Measurements from ENCODE around the gene CTXND2. TPM values are rescaled to one million over a fixed set of nuclear protein-coding genes. Genes with fewer than 3 reads are reported as not detected.
"Not testable (repeated sequence)": the region's sequence is repeated elsewhere in the genome, so short reads cannot be mapped to it uniquely, and the experiment has no call there.

The CTXND2 gene
- total RNA-seq, 1 donor from 2014 or later: not detected

- Histone ChIP-seq H3K4me3 (ENCODE audit: low read depth, low read length) (no peak overlapping the region), H3K36me3 (ENCODE audit: control insufficient read depth, insufficient read depth, low read length) (no peaks in the 10 kb centered on the region), H3K27me3 (ENCODE audit: control insufficient read depth, insufficient read depth, low read length) (no peaks in the 10 kb centered on the region)
- DNase-seq (ENCODE audit: low read depth): no peak
- TF ChIP-seq CTCF (IDR thresholded peaks at IDR 0.05; ENCODE audit: insufficient read depth, low read length, poor library complexity, severe bottlenecking): no peak
Measured at GRCh38 chr1:150873521-150873920, 13.4 kb upstream of the CTXND2 start.

DNA sequence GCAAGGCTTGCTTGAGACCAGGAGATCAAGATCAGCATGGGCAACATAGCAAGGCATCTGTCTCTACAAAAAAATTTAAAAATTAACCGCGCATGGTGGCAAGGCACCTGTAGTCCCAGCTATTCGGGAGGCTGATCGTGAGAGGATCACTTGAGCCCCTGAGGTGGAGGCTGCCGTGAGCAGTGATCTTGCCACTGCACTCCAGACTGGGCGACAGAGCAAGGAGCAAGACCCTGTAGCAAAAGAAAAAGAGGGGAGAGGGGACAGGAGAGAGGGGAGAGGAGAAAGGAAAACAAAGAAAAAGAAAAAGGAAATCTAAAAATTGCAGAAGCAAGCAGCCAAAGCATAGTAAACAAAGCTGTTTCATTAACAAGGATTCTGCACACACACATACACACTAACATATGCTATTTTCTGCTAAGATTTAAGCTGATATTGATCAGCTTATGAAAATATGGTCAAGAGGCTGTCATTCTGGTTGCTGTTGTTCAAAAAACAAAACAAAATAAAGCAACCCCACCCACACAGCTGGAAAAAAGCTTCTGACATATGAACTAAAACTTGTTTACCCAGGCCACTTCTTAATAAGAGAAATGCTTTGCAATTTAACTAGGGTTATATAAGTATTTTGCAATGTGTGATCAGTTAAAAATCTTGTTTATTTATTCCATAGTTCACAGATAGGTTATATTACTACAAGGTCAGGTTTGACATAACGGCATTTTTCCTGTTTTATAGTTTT lies 12.3 kb upstream of the CTXND2 start:
- peak overlapping the region; percentile 88 for H3K4me3 ChIP-seq (ENCODE audit: low read depth, low read length)
- DNase-seq (ENCODE audit: low read depth): no peak
- no peaks in the 10 kb centered on the region for H3K27me3 ChIP-seq (ENCODE audit: control insufficient read depth, insufficient read depth, low read length)
- no peaks in the 10 kb centered on the region for H3K36me3 ChIP-seq (ENCODE audit: control insufficient read depth, insufficient read depth, low read length)
- TF ChIP-seq CTCF (IDR thresholded peaks at IDR 0.05; ENCODE audit: insufficient read depth, low read length, poor library complexity, severe bottlenecking): no peak

DNA sequence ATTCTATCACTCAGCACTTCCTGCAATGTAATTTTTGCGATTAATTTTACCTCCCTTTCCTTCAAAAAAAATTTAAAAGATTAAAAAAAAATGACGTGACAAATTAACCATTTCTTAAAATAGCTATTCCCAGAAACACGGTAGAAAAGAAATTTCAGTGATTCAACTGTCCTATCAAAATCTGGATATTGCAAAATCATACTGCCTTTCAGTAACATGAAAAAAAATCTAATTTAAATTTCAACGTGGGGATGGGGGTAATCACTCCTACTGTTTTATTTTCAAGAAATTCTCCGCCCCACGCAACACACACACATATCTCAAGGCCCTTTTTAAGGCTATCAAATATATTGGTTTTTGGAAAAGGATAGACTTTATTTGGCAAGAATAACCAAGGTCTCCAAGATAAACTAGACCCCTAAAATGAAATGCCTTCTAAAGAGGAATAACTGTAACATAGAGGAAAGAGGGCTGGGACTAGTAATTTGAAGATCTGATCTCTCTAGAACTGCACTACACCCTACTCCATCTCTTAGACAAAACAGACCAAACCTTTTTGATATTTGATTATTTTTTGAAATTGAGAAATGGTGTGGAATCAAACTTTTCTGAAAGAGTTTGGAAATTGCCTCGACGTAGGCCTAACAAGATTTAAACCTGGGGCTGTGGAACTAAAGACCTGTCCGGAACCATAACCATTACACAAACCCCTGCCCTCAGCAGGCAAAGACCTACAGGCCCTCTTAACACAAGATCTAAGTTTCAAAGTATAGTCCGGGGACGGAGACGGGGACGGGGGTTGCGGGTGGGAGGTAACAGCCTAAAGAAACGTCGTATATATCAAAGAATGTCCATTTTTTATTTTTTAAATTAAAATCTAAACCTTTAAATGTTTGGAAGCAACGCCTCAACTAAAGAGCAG lies 11.5 kb upstream of the CTXND2 start:
- Histone ChIP-seq H3K36me3 (ENCODE audit: control insufficient read depth, insufficient read depth, low read length) (no peaks in the 10 kb centered on the region), H3K27me3 (ENCODE audit: control insufficient read depth, insufficient read depth, low read length) (no peaks in the 10 kb centered on the region), H3K4me3 (ENCODE audit: low read depth, low read length) (peak overlapping the region; percentile 88)
- no peak for TF ChIP-seq CTCF (IDR thresholded peaks at IDR 0.05; ENCODE audit: insufficient read depth, low read length, poor library complexity, severe bottlenecking)
- DNase-seq (ENCODE audit: low read depth): no peak

DNA sequence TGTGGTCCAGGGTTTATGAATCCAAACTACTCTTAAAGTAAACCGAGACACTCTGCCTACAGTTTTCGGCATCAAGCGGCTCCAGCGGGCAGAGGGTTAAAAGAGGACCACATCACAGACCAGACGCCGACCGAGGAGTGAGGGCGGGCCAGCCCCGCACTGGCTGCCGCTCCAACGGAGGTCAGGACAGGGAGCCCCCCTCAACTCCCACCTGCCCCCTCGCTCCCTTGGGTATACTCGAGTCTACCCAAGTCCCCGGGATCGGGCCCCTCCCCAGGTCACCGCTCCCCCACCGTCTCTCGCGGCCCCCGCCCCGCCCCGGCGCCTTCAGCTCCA lies 10.8 kb upstream of the CTXND2 start:
- peak overlapping the region; percentile 88 for H3K4me3 ChIP-seq (ENCODE audit: low read depth, low read length)
- peak; percentile 9 for DNase-seq (ENCODE audit: low read depth)
- TF ChIP-seq CTCF (IDR thresholded peaks at IDR 0.05; ENCODE audit: insufficient read depth, low read length, poor library complexity, severe bottlenecking): no peak
- no peaks in the 10 kb centered on the region for H3K27me3 ChIP-seq (ENCODE audit: control insufficient read depth, insufficient read depth, low read length)
- no peaks in the 10 kb centered on the region for H3K36me3 ChIP-seq (ENCODE audit: control insufficient read depth, insufficient read depth, low read length)

DNA sequence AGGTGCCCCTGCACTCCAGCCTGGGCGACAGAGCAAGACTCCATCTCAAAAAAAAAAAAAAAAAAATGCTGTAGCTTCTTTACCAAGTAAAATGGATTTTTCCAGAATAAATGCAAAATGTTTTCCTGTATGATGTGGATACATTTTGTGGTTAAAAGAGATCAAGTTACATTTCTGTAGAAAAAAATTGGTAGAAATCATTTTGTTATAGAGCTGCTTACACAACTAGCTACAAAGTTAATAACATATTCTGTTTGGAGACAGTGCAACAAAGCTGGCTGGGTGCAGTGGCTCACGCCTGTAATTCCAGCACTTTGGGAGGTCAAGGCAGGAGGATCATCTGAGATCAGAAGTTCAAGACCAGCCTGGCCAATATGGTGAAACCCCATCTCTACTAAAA lies 8.0 kb upstream of the CTXND2 start:
- H3K4me3 ChIP-seq (ENCODE audit: low read depth, low read length); H3K27me3 ChIP-seq (ENCODE audit: control insufficient read depth, insufficient read depth, low read length); H3K36me3 ChIP-seq (ENCODE audit: control insufficient read depth, insufficient read depth, low read length); DNase-seq (ENCODE audit: low read depth): not testable (repeated sequence)

DNA sequence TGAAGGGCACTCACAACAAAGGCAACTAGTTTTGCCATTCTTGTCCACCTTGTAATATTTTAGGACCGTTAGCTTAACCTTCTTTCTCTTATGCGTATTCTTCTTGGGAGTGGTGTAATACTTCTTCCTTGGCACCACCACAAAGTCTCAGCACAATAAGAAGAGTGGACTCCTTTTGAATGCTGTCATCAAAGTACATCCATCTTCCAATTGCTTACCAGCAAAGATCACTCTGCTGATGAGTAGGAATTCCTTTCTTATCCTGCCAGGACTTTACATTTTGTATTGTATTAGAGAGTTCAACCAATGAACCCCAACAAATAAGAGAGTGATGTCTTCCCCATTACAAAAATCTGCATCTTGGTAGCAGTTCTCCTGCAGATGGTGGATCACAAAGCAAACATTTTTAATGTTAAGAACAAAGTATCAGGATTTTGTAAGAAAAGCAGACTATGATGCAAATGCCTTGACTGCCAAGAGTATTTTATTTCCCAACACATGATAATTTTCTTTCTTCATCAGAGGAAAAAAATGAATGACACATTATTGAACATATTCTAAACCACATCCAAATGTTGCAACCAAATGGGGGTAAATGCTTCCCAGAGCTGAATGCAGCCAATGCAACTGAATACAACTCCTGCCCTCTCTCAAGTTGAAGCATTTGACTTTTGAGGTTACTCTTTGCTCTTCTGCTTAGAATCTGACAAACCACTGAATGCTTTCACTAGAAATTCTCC lies 5.4 kb upstream of the CTXND2 start:
- Histone ChIP-seq H3K4me3 (ENCODE audit: low read depth, low read length) (no peak overlapping the region), H3K27me3 (ENCODE audit: control insufficient read depth, insufficient read depth, low read length) (no peaks in the 10 kb centered on the region), H3K36me3 (ENCODE audit: control insufficient read depth, insufficient read depth, low read length) (no peaks in the 10 kb centered on the region)
- no peak for TF ChIP-seq CTCF (IDR thresholded peaks at IDR 0.05; ENCODE audit: insufficient read depth, low read length, poor library complexity, severe bottlenecking)
- DNase-seq (ENCODE audit: low read depth): peak; percentile 7

GRCh38 chr1:150883121-150883520 lies 3.8 kb upstream of the CTXND2 start:
- not testable (repeated sequence) for H3K27me3 ChIP-seq (ENCODE audit: control insufficient read depth, insufficient read depth, low read length); H3K36me3 ChIP-seq (ENCODE audit: control insufficient read depth, insufficient read depth, low read length); DNase-seq (ENCODE audit: low read depth); H3K4me3 ChIP-seq (ENCODE audit: low read depth, low read length)
